HL-60 (cell line): ENCODE data around the gene OARD1.

Experiments
- CTCF ChIP-seq: IDR thresholded peaks from one replicate; pipeline ENCODE4 v1.5.1; 2011; ENCODE audit warnings: low read length, control low read depth, inconsistent platforms; ENCODE audit not compliant: insufficient read depth
- POLR2AphosphoS5 ChIP-seq: IDR thresholded peaks from 2 replicates; pipeline ENCODE4 v1.6.1; 2012; ENCODE audit warnings: low read depth

- TF ChIP-seq CTCF (no peak), POLR2AphosphoS5 (no peak)
Measured at GRCh38 chr6:41093729-41094128, 21.6 kb upstream of the OARD1 start.
